NCI-H1092 (cell line): ENCODE results near the gene PSMD7.
A peak's percentile ranks its signal among the peaks of the same experiment; 100 is the strongest.

Experiments
- DNase-seq: peaks from one replicate; lab custom pipeline; 2025; lab: John Stamatoyannopoulos, UW

PSMD7 gene

GRCh38 chr16:74296432-74297144 lies at the start of gene PSMD7:
Gene PSMD7 (plus strand): TSS chr16:74296814. CDS start chr16:74296915, 101 bp downstream.
- peak; percentile 88 for DNase-seq

- no peak for DNase-seq
Measured at GRCh38 chr16:74249254-74249653, 47.4 kb upstream of the PSMD7 start.

GRCh38 chr16:74249846-74250245 lies 46.8 kb upstream of the PSMD7 start:
- DNase-seq: no peak

- no peak for DNase-seq
Measured at GRCh38 chr16:74252329-74252728, 44.3 kb upstream of the PSMD7 start.

GRCh38 chr16:74253161-74253938 lies 43.3 kb upstream of the PSMD7 start:
- DNase-seq: no peak

GRCh38 chr16:74257061-74257460 lies 39.6 kb upstream of the PSMD7 start:
- no peak for DNase-seq

- no peak for DNase-seq
Measured at GRCh38 chr16:74261068-74261467, 35.5 kb upstream of the PSMD7 start.

- DNase-seq: no peak
Measured at GRCh38 chr16:74264811-74265210, 31.8 kb upstream of the PSMD7 start.

GRCh38 chr16:74268372-74268782 lies 28.2 kb upstream of the PSMD7 start:
- DNase-seq: no peak

GRCh38 chr16:74271872-74272271 lies 24.7 kb upstream of the PSMD7 start:
- DNase-seq: no peak

GRCh38 chr16:74275031-74275636 lies 21.5 kb upstream of the PSMD7 start:
- DNase-seq: no peak

GRCh38 chr16:74275711-74276110 lies 20.9 kb upstream of the PSMD7 start:
- DNase-seq: no peak

- DNase-seq: no peak
Measured at GRCh38 chr16:74277974-74278373, 18.6 kb upstream of the PSMD7 start.

- no peak for DNase-seq
Measured at GRCh38 chr16:74279266-74279665, 17.3 kb upstream of the PSMD7 start.

GRCh38 chr16:74279805-74280204 lies 16.8 kb upstream of the PSMD7 start:
- DNase-seq: no peak

- DNase-seq: no peak
Measured at GRCh38 chr16:74280448-74280847, 16.2 kb upstream of the PSMD7 start.

- DNase-seq: no peak
Measured at GRCh38 chr16:74281300-74281699, 15.3 kb upstream of the PSMD7 start.

- DNase-seq: no peak
Measured at GRCh38 chr16:74283716-74284115, 12.9 kb upstream of the PSMD7 start.

GRCh38 chr16:74288065-74288464 lies 8.5 kb upstream of the PSMD7 start:
- no peak for DNase-seq

- DNase-seq: no peak
Measured at GRCh38 chr16:74290356-74290755, 6.3 kb upstream of the PSMD7 start.

- DNase-seq: no peak
Measured at GRCh38 chr16:74291176-74291575, 5.4 kb upstream of the PSMD7 start.

GRCh38 chr16:74291577-74292208 lies 4.9 kb upstream of the PSMD7 start:
- no peak for DNase-seq

- DNase-seq: no peak
Measured at GRCh38 chr16:74296104-74296431, 546 bp upstream of the PSMD7 start.
